Chondrocyte (in vitro differentiated cells): ENCODE data around the gene MEGF10. TPM values are rescaled to one million over a fixed set of nuclear protein-coding genes. Genes with fewer than 3 reads are reported as not detected.

Source experiments
- DNase-seq: peaks from one replicate; pipeline ENCODE4 v3.0.0; 2021; ENCODE audit warnings: mixed read lengths, low spot score
- H3K27ac Mint-ChIP-seq: one replicate; pipeline ENCODE4 v1.8.0; 2021; ENCODE audit warnings: mild to moderate bottlenecking, moderate library complexity, mixed read lengths; ENCODE audit not compliant: unreplicated experiment
- H3K27me3 Mint-ChIP-seq: 2 replicates; pipeline ENCODE4 v1.8.0; 2021; ENCODE audit warnings: low read depth, mixed read lengths
- H3K36me3 Mint-ChIP-seq: 2 replicates; pipeline ENCODE4 v1.8.0; 2021; ENCODE audit warnings: low read depth, mixed read lengths
- H3K4me1 Mint-ChIP-seq: 2 replicates; pipeline ENCODE4 v1.8.0; 2021; ENCODE audit warnings: low read depth, mild to moderate bottlenecking, mixed read lengths
- H3K4me3 Mint-ChIP-seq: one replicate; pipeline ENCODE4 v1.8.0; 2021; ENCODE audit warnings: mild to moderate bottlenecking, moderate library complexity, mixed read lengths; ENCODE audit not compliant: unreplicated experiment
- H3K9me3 Mint-ChIP-seq: 2 replicates; pipeline ENCODE4 v1.8.0; 2021; ENCODE audit warnings: low read depth, mixed read lengths
- CTCF ChIP-seq: fragments of 200-600 bp; sonication (generic); IDR thresholded peaks from 2 replicates; pipeline ENCODE4 v1.5.0; 2021; ENCODE audit warnings: antibody characterized with exemption, mild to moderate bottlenecking, moderate library complexity
- total RNA-seq: library from RNA; stranded (reverse); gene quantifications from 3 replicates; pipeline ENCODE4 v1.2.1, GENCODE V29; 2021

The MEGF10 gene
- total RNA-seq, 1 donor from 2014 or later: 6.6 TPM

GRCh38 chr5:127290946-127291693, 524 bp downstream of the MEGF10 start:
- H3K36me3 Mint-ChIP-seq: peaks cover 3% of the 10 kb centered on the region
- H3K4me3 Mint-ChIP-seq: peak overlapping the region; percentile 85
- H3K4me1 Mint-ChIP-seq: peaks cover 33% of the 10 kb centered on the region
- H3K27me3 Mint-ChIP-seq: no peaks in the 10 kb centered on the region
- peaks cover 11% of the 10 kb centered on the region for H3K9me3 Mint-ChIP-seq
- no peak for DNase-seq
- H3K27ac Mint-ChIP-seq: peak overlapping the region; percentile 34
- TF ChIP-seq CTCF: no peak

- H3K27ac Mint-ChIP-seq: no peak overlapping the region
- H3K4me3 Mint-ChIP-seq: peak overlapping the region; percentile 85
- H3K36me3 Mint-ChIP-seq: peaks cover 3% of the 10 kb centered on the region
- H3K9me3 Mint-ChIP-seq: peaks cover 11% of the 10 kb centered on the region
- H3K4me1 Mint-ChIP-seq: peaks cover 40% of the 10 kb centered on the region
- DNase-seq: no peak
- no peaks in the 10 kb centered on the region for H3K27me3 Mint-ChIP-seq
- TF ChIP-seq CTCF: no peak
Observed at GRCh38 chr5:127292030-127292735, 1.6 kb downstream of the MEGF10 start.

GRCh38 chr5:127293373-127293772, 2.8 kb downstream of the MEGF10 start:
- DNase-seq: no peak
- H3K4me3 Mint-ChIP-seq: no peak overlapping the region
- no peak overlapping the region for H3K27ac Mint-ChIP-seq
- no peaks in the 10 kb centered on the region for H3K27me3 Mint-ChIP-seq
- H3K9me3 Mint-ChIP-seq: peaks cover 5% of the 10 kb centered on the region
- H3K36me3 Mint-ChIP-seq: no peaks in the 10 kb centered on the region
- TF ChIP-seq CTCF: no peak
- peaks cover 40% of the 10 kb centered on the region for H3K4me1 Mint-ChIP-seq

GRCh38 chr5:127294829-127295228, 4.2 kb downstream of the MEGF10 start:
- no peak for DNase-seq
- Mint-ChIP-seq H3K4me3 (no peak overlapping the region), H3K27ac (no peak overlapping the region), H3K27me3 (no peaks in the 10 kb centered on the region), H3K9me3 (no peaks in the 10 kb centered on the region), H3K36me3 (no peaks in the 10 kb centered on the region), H3K4me1 (peaks cover 37% of the 10 kb centered on the region)
- TF ChIP-seq CTCF: no peak

GRCh38 chr5:127295454-127295853, 4.9 kb downstream of the MEGF10 start:
- Mint-ChIP-seq H3K27me3 (no peaks in the 10 kb centered on the region), H3K4me3 (no peak overlapping the region), H3K27ac (no peak overlapping the region), H3K36me3 (no peaks in the 10 kb centered on the region), H3K4me1 (peaks cover 35% of the 10 kb centered on the region), H3K9me3 (no peaks in the 10 kb centered on the region)
- DNase-seq: no peak
- no peak for TF ChIP-seq CTCF
